ENCODE measurements around the gene TREML1.

GRCh38 chr6:41175084-41175483 lies 20.9 kb upstream of the TREML1 start:
- TF ChIP-seq CTCF (IDR thresholded peaks at IDR 0.05) (no peak), POLR2AphosphoS5 (IDR thresholded peaks at IDR 0.05) (no peak), EP300 (IDR thresholded peaks at IDR 0.05) (no peak), POLR2A (IDR thresholded peaks at IDR 0.05) (no peak)

Data from sigmoid colon (tissue), 4 donors.